NCI-H2196 treated with DMSO at 0.1 percent for 48 hours (cell line): Measurements from ENCODE around the gene DIAPH1.

Experiments
- DNase-seq: peaks from one replicate; lab custom pipeline; 2025; ENCODE audit not compliant: unreplicated experiment; lab: John Stamatoyannopoulos, UW

The DIAPH1 gene

GRCh38 chr5:141640051-141640415, 21.2 kb upstream of the DIAPH1 start:
- no peak for DNase-seq

GRCh38 chr5:141639357-141640050, 20.7 kb upstream of the DIAPH1 start:
- no peak for DNase-seq

GRCh38 chr5:141638771-141639170, 20.0 kb upstream of the DIAPH1 start:
- no peak for DNase-seq

GRCh38 chr5:141637767-141638419, 19.1 kb upstream of the DIAPH1 start:
- no peak for DNase-seq

- DNase-seq: no peak
These were observed 18.4 kb upstream of the DIAPH1 start for GRCh38 chr5:141637123-141637766.

GRCh38 chr5:141636413-141637122, 17.8 kb upstream of the DIAPH1 start, which contains the start of the genes HDAC3 and RELL2:
Gene HDAC3, minus strand, starts transcription at chr5:141636849. Its CDS starts 59 bp downstream, at chr5:141636790.
Gene RELL2, plus strand, starts transcription at chr5:141636997. Its CDS starts 1,229 bp downstream, at chr5:141638226.
- DNase-seq: peak; percentile 76

- DNase-seq: no peak
These were observed 17.3 kb upstream of the DIAPH1 start for GRCh38 chr5:141636106-141636412.

GRCh38 chr5:141635646-141636045, 16.8 kb upstream of the DIAPH1 start:
- no peak for DNase-seq

- no peak for DNase-seq
These were observed 15.9 kb upstream of the DIAPH1 start for GRCh38 chr5:141634720-141635119.

GRCh38 chr5:141633871-141634561, 15.2 kb upstream of the DIAPH1 start:
- no peak for DNase-seq

GRCh38 chr5:141632650-141633049, 13.8 kb upstream of the DIAPH1 start:
- peak; percentile 2 for DNase-seq

- no peak for DNase-seq
These were observed 11.9 kb upstream of the DIAPH1 start for GRCh38 chr5:141630570-141631140.

- no peak for DNase-seq
These were observed 9.5 kb upstream of the DIAPH1 start for GRCh38 chr5:141628175-141628788.

GRCh38 chr5:141623611-141624010, 4.8 kb upstream of the DIAPH1 start:
- no peak for DNase-seq

GRCh38 chr5:141623186-141623585, 4.4 kb upstream of the DIAPH1 start:
- DNase-seq: no peak

- DNase-seq: peak; percentile 57
These were observed 583 bp downstream of the DIAPH1 start for GRCh38 chr5:141618030-141618803.

GRCh38 chr5:141617682-141618029, 1.1 kb downstream of the DIAPH1 start:
- DNase-seq: no peak

GRCh38 chr5:141617128-141617527, 1.7 kb downstream of the DIAPH1 start:
- no peak for DNase-seq

GRCh38 chr5:141615991-141616720, 2.6 kb downstream of the DIAPH1 start:
- DNase-seq: no peak
